Sigmoid colon (tissue), 7 donors: ENCODE results near the gene OTC. TPM values are rescaled to one million over a fixed set of nuclear protein-coding genes. Genes with fewer than 3 reads are reported as not detected.

Experiments
- DNase-seq: peaks from one replicate; pipeline ENCODE4 v3.0.0-alpha.2; 2019
- H3K27ac ChIP-seq, 4 donors: fragments of 200-600 bp; sonication (generic); one replicate each; pipeline ENCODE4 v1.5.1; 2016 to 2019; ENCODE audit warnings: mild to moderate bottlenecking in 1 of 4
- H3K27me3 ChIP-seq, 3 donors: fragments of 200-600 bp; sonication (generic); one replicate each; pipeline ENCODE4 v1.5.1; 2019; ENCODE audit warnings: mild to moderate bottlenecking in 1 of 3
- H3K36me3 ChIP-seq, 4 donors: fragments of 200-600 bp; sonication (generic); one replicate each; pipeline ENCODE4 v1.5.1; 2016 to 2019
- H3K4me1 ChIP-seq, 4 donors: fragments of 200-600 bp; sonication (generic); one replicate each; pipeline ENCODE4 v1.5.1; 2017 to 2019
- H3K4me3 ChIP-seq, 4 donors: fragments of 200-600 bp; sonication (generic); one replicate each; pipeline ENCODE4 v1.5.1; 2017 to 2019; ENCODE audit warnings: mild to moderate bottlenecking in 2 of 4, moderate library complexity in 1 of 4
- H3K9me3 ChIP-seq, 4 donors: fragments of 200-600 bp in 3 of 4; sonication (generic) in 3 of 4; one replicate each; pipeline versions ENCODE4 v1.5.1 to v1.6.1; 2013 to 2019
- EP300 ChIP-seq, 4 donors: sonication (generic); formaldehyde crosslinking; IDR thresholded peaks; one replicate each; pipeline ENCODE4 v1.6.1; 2017; ENCODE audit warnings: antibody characterized with exemption in 4 of 4
- POLR2A ChIP-seq, 2 donors: fragments of 450-650 bp; IDR thresholded peaks; one replicate each; pipeline ENCODE4 v1.6.1; 2016; ENCODE audit warnings: antibody characterized with exemption in 2 of 2, mild to moderate bottlenecking in 2 of 2, moderate library complexity in 2 of 2
- POLR2AphosphoS5 ChIP-seq, 4 donors: sonication (generic); formaldehyde crosslinking; IDR thresholded peaks; one replicate each; pipeline ENCODE4 v1.6.1; 2017; ENCODE audit warnings: antibody characterized with exemption in 4 of 4
- WGBS, 2 donors: extraction: QIAGEN DNeasy Blood & Tissue Kit; methylation state at CpG; one replicate each; pipeline ENCODE4 v1.1.7; 2013; 5-methylcytosine and 5-hydroxymethylcytosine counted together
- intact Hi-C: fragments of 100-400 bp; cut with DNase I; formaldehyde crosslinking; loops from one replicate; pipeline ENCODE4 v1.15.1; 2023
- polyA plus RNA-seq, 3 donors: library from polyadenylated mRNA; stranded (reverse); fragments of 200-250 nt; gene quantifications; one replicate each; pipeline ENCODE4 v1.2.3, GENCODE V29; 2013
- total RNA-seq, 4 donors: library from RNA; depleted of rRNA; stranded (reverse); fragments of >200 nt; gene quantifications; one replicate each; pipeline ENCODE4 v1.1.0, GENCODE V29; 2016
- TF ChIP-seq, protein P1 (sequence below), 4 experiments: fragments of 450-650 bp in 3 of 4; fragments of 200-600 bp in 1 of 4; IDR thresholded peaks; one replicate each; pipeline ENCODE4 v1.5.1; 2016 to 2019; ENCODE audit warnings: antibody characterized with exemption in 4 of 4, mild to moderate bottlenecking in 3 of 4, moderate library complexity in 2 of 4
- donor health status: healthy with polysubstance abuse.
- donor health status: Bipolar disorder and iron deficiency.
- donor health status: healthy.

OTC gene
- total and polyA plus RNA-seq, 7 donors: 0.49 to 5.3 (median 3.1) TPM; not detected in 1

DNA sequence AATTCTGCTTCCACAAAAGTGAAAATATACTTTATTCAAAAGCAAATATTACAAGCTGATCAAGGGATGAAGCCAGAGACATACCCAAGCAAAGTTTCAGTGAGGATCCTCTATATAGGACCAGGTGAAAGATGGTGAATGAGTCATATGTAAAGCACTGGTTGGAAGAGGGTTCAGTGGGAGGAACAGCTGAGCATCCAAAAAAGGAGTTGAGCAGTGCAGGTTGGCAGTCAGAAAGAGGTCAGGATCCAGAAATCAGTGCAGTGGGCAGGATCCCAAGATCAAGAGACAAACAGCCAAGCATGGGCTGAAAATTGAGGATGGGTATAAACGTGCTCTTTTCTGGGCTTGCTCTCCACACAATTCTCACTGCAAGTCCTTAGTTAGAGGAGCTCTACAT lies 30.3 kb downstream of the OTC start:
- no peak for DNase-seq
- Histone ChIP-seq H3K4me1 (no peaks in the 10 kb centered on the region), H3K36me3 (no peaks in the 10 kb centered on the region), H3K4me3 (no peak overlapping the region), H3K9me3 (no peaks in the 10 kb centered on the region), H3K27ac (no peak overlapping the region), H3K27me3 (no peaks in the 10 kb centered on the region)
- TF ChIP-seq, protein P1, sequence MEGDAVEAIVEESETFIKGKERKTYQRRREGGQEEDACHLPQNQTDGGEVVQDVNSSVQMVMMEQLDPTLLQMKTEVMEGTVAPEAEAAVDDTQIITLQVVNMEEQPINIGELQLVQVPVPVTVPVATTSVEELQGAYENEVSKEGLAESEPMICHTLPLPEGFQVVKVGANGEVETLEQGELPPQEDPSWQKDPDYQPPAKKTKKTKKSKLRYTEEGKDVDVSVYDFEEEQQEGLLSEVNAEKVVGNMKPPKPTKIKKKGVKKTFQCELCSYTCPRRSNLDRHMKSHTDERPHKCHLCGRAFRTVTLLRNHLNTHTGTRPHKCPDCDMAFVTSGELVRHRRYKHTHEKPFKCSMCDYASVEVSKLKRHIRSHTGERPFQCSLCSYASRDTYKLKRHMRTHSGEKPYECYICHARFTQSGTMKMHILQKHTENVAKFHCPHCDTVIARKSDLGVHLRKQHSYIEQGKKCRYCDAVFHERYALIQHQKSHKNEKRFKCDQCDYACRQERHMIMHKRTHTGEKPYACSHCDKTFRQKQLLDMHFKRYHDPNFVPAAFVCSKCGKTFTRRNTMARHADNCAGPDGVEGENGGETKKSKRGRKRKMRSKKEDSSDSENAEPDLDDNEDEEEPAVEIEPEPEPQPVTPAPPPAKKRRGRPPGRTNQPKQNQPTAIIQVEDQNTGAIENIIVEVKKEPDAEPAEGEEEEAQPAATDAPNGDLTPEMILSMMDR (IDR thresholded peaks at IDR 0.05): no peak
- TF ChIP-seq POLR2AphosphoS5 (IDR thresholded peaks at IDR 0.05): no peak
- no peak for TF ChIP-seq POLR2A (IDR thresholded peaks at IDR 0.05)
- TF ChIP-seq EP300 (IDR thresholded peaks at IDR 0.05): no peak
- intact Hi-C loops: no loop called here
- WGBS, 2 donors: 65 to 88% methylated on average over 1 of the region's 1 CpG

DNA sequence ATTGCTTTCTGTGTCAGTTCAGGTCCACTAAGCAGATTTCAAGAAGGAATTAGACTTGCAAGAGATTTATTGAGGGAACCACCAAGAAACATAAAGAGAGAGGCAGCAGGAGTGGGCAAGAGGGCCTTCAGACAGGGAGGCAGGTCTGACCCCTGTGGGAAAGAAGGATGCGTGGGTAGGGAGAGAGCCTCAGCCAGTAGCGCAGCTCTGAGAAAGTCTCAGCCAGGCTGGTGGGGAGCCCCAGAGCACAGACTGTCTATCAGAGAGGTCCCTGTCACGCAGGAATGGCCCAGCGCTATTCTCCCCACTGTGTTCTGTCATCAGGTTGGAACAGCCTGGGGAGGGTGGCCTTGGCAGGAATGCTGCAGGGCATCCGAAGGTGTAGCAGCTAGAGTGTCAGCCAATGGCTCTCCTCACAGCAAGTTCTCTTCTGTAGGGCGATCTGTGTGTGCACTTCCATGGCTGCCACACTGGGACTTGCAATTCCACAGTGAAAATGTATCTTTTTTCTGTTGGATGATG lies 48.0 kb downstream of the OTC start:
- no peaks in the 10 kb centered on the region for H3K27me3 ChIP-seq
- H3K4me3 ChIP-seq: no peak overlapping the region
- TF ChIP-seq POLR2A (IDR thresholded peaks at IDR 0.05): no peak
- TF ChIP-seq POLR2AphosphoS5 (IDR thresholded peaks at IDR 0.05): no peak
- no peak for TF ChIP-seq EP300 (IDR thresholded peaks at IDR 0.05)
- TF ChIP-seq, protein P1 (IDR thresholded peaks at IDR 0.05): no peak
- no peak for DNase-seq
- no peaks in the 10 kb centered on the region for H3K4me1 ChIP-seq
- no peaks in the 10 kb centered on the region for H3K9me3 ChIP-seq
- no peak overlapping the region for H3K27ac ChIP-seq
- 93% methylated on average over 6 of the region's 6 CpGs for WGBS, 2 donors
- H3K36me3 ChIP-seq: no peaks in the 10 kb centered on the region
- intact Hi-C loops: no loop called here

DNA sequence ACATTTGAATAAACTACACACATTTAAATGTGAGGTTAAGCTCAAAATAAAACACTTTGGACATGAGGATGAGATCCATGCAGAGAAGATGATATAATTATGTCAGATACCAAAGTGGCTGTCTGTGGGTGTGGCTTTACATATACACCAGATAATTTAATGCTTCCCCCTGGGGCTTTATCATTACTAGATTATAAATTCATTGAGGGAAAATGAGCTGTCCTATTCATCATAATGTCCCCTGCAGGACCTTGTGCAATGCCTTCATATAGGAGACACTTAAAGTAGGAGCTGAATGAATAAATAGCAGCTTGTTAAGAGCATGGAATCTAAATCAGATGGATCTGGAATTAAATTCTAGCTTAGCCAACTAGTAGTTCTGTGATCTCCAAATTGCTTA lies 49.7 kb downstream of the OTC start:
- intact Hi-C loops: no loop called here
- H3K4me3 ChIP-seq: no peak overlapping the region

DNA sequence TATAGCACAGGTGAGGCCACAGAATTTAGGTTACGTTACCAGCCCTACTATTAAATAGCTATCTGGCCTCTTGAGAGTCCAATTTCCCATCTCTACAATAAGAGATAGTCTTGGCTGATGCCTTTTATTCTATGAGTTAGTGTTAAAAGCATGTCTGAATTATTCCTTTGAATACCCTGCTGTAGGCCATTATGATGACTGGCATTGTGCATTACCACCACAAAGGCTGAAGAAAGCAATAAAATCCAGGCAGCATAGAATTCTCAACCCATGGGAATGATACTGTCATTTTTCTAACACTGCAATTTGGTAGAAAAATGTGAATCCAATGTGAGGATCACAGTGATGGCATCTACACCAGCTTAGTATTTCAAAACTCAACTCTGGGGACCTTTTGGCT lies 51.4 kb downstream of the OTC start:
- H3K4me1 ChIP-seq: no peaks in the 10 kb centered on the region
- no peak for DNase-seq
- WGBS, 2 donors: 95 to 100% methylated on average over 1 of the region's 1 CpG
- H3K9me3 ChIP-seq: no peaks in the 10 kb centered on the region
- H3K4me3 ChIP-seq: no peak overlapping the region
- no peak overlapping the region for H3K27ac ChIP-seq
- no peaks in the 10 kb centered on the region for H3K36me3 ChIP-seq
- H3K27me3 ChIP-seq: no peaks in the 10 kb centered on the region
- TF ChIP-seq, protein P1 (IDR thresholded peaks at IDR 0.05): no peak
- TF ChIP-seq EP300 (IDR thresholded peaks at IDR 0.05) (no peak), POLR2A (IDR thresholded peaks at IDR 0.05) (no peak), POLR2AphosphoS5 (IDR thresholded peaks at IDR 0.05) (no peak)
- intact Hi-C loops: no loop called here

More for the DNA sequence above, 49.7 kb downstream of the OTC start:
- Histone ChIP-seq H3K4me1 (no peaks in the 10 kb centered on the region), H3K36me3 (no peaks in the 10 kb centered on the region), H3K9me3 (no peaks in the 10 kb centered on the region), H3K27ac (no peak overlapping the region), H3K27me3 (no peaks in the 10 kb centered on the region)
- no peak for DNase-seq
- TF ChIP-seq POLR2AphosphoS5 (IDR thresholded peaks at IDR 0.05): no peak
- TF ChIP-seq POLR2A (IDR thresholded peaks at IDR 0.05): no peak
- TF ChIP-seq, protein P1 (IDR thresholded peaks at IDR 0.05): no peak
- no peak for TF ChIP-seq EP300 (IDR thresholded peaks at IDR 0.05)

DNA sequence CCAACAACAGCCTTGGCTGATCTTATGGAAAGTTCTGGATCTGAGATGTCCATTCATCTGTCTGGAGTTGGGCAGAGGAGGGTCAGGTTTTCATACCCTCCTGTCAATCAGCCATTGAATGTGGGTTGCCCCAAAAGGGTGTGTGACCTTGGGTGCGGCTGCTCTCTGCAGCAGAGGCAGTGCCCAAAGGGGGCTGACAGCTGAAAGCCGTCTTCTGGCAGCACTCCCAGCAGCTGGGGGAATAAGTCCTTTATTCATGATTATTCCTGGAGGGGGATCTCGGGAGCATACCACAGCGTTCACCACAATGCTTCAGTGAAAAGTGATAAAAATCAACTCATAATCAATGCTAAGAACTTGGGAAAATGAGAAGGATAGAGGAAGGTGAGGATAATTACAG lies 54.7 kb downstream of the OTC start:
- Histone ChIP-seq H3K9me3 (no peaks in the 10 kb centered on the region), H3K27me3 (no peaks in the 10 kb centered on the region), H3K4me3 (no peak overlapping the region), H3K36me3 (no peaks in the 10 kb centered on the region), H3K4me1 (no peaks in the 10 kb centered on the region), H3K27ac (no peak overlapping the region)
- WGBS, 2 donors: 36 to 77% methylated on average over 4 of the region's 4 CpGs
- intact Hi-C loops: no loop called here
- TF ChIP-seq POLR2A (IDR thresholded peaks at IDR 0.05) (no peak), EP300 (IDR thresholded peaks at IDR 0.05) (no peak), POLR2AphosphoS5 (IDR thresholded peaks at IDR 0.05) (no peak)
- TF ChIP-seq, protein P1 (IDR thresholded peaks at IDR 0.05): no peak
- no peak for DNase-seq
